Measurements from ENCODE around the gene KRTAP3-3.

KRTAP3-3 gene

GRCh38 chr17:41013181-41013580, 19.2 kb upstream of the KRTAP3-3 start:
- no peak for DNase-seq (ENCODE audit: low spot score)
- TF ChIP-seq CTCF (IDR thresholded peaks at IDR 0.05; ENCODE audit: extremely low read depth, missing control alignments) = no peak

DNA sequence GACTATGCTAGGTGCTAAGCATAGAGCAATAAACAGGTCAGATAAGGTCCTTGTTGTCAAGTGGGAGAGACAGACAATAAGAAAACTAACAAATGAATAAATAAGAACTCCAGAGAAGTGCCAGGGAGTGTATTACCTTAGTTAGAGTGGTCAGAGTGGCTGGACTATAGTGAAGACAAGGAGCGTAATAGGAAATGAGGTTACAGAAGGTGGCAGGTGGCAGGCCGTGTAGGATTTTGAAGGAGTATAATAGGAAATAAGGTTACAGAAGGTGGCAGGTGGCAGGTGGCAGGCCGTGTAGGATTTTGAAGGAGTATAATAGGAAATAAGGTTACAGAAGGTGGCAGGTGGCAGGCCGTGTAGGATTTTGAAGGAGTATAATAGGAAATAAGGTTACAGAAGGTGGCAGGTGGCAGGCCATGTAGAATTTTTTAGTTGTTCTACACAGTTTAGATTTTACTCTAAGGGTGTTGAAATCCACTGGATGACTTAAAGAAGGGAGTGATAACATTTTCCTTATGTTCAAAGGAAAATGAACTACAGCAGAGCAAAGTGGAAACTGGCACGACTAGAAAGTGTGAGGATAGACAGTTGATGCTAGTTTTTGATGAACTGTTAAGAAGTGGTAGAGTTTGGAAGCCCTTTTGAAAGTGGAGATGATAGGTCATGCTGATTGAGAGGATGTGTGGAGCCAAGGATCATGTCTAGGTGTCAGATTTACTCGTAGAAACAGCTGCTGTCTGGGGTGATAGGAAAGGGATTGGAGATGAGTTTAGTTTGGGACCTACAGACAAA, 18.6 kb upstream of the KRTAP3-3 start:
- no peak for DNase-seq (ENCODE audit: low spot score)
- TF ChIP-seq CTCF (IDR thresholded peaks at IDR 0.05; ENCODE audit: extremely low read depth, missing control alignments) = no peak

GRCh38 chr17:41010441-41010840, 16.5 kb upstream of the KRTAP3-3 start:
- DNase-seq (ENCODE audit: low spot score) = no peak
- TF ChIP-seq CTCF (IDR thresholded peaks at IDR 0.05; ENCODE audit: extremely low read depth, missing control alignments) = no peak

DNA sequence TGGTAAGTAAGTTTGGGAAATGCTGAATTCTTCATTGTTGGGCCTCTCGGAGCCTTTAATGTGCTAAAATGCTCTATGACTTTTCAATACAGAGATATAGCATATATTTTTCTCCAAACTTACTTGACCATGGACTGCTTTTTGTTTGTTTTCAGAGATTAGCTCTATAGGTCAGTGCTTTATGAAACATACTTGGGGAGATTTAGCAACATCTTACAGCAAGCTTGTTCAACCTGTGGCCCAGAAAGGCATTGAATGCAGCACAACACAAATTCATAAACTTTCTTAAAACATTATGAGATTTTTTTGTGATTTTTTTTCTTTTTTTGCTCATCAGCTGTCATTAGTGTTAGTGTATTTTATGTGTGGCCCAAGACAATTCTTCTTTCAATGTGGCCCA, 16.0 kb upstream of the KRTAP3-3 start:
- no peak for DNase-seq (ENCODE audit: low spot score)
- TF ChIP-seq CTCF (IDR thresholded peaks at IDR 0.05; ENCODE audit: extremely low read depth, missing control alignments) = no peak

GRCh38 chr17:41009301-41009760, 15.4 kb upstream of the KRTAP3-3 start:
- TF ChIP-seq CTCF (IDR thresholded peaks at IDR 0.05; ENCODE audit: extremely low read depth, missing control alignments) = no peak
- no peak for DNase-seq (ENCODE audit: low spot score)

DNA sequence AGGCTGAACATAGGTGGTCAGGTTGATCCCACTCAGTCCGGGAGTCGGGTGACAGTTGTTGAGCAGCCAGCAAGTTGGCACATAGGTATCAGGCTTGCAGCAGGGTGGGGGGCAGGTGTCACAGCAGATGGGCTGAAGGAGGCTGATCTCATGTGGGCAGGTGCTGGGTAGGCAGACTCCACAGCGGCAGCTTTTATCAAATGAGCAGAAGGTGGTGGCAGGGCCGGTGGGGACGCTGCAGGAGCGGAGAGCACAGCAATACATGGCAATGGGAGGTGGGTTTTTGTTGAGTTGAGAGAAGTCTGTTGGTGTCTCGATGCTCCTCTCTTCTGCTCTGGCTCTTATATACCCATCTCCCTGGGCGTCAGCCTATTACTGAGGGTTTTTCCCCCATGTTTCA, 14.8 kb upstream of the KRTAP3-3 start, which contains the start of gene KRTAP3-1:
Gene KRTAP3-1, minus strand, starts transcription at position 318 of the 400 bp plus-strand sequence. Its CDS starts 54 bp downstream, at position 264.
- no peak for TF ChIP-seq CTCF (IDR thresholded peaks at IDR 0.05; ENCODE audit: extremely low read depth, missing control alignments)
- no peak for DNase-seq (ENCODE audit: low spot score)

DNA sequence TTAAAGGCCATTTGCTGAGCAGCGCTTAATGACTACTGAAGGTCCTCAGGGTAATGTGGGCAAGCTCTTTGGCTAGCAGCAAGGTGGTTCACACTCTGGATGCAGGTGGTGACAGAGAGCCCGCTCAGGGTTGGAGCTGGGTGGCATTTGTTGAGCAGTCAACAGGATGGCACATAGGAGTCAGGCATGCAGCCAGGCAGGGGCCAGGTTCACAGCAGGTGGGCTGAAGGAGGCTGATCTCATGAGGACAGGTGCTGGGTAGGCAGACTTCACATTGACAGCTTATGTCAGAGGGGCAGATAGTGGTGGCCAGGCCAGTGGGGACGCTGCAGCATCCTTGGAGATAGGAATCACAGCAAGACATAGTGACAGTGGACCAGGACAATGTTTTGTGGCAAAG, 10.4 kb upstream of the KRTAP3-3 start:
- TF ChIP-seq CTCF (IDR thresholded peaks at IDR 0.05; ENCODE audit: extremely low read depth, missing control alignments) = no peak
- DNase-seq (ENCODE audit: low spot score) = no peak

Measured in GM20000 (cell line).